ENCODE measurements around the gene KCNQ1.

Gene KCNQ1

GRCh38 chr11:2681408-2682145 is 236.8 kb downstream of the KCNQ1 start:
- DNase-seq (ENCODE audit: low read depth in 2 of 2), result no peak

- no peak for DNase-seq (ENCODE audit: low read depth in 2 of 2)
Observed at GRCh38 chr11:2683806-2684205, 239.0 kb downstream of the KCNQ1 start.

GRCh38 chr11:2684581-2684980 is 239.8 kb downstream of the KCNQ1 start:
- DNase-seq (ENCODE audit: low read depth in 2 of 2), result no peak

- no peak for DNase-seq (ENCODE audit: low read depth in 2 of 2)
Observed at GRCh38 chr11:2685051-2685450, 240.2 kb downstream of the KCNQ1 start.

GRCh38 chr11:2685566-2686359 is 241.0 kb downstream of the KCNQ1 start:
- no peak for DNase-seq (ENCODE audit: low read depth in 2 of 2)

- DNase-seq (ENCODE audit: low read depth in 2 of 2), result no peak
Observed at GRCh38 chr11:2686360-2687222, 241.8 kb downstream of the KCNQ1 start.

GRCh38 chr11:2687223-2687530 is 242.4 kb downstream of the KCNQ1 start:
- DNase-seq (ENCODE audit: low read depth in 2 of 2), result no peak

- no peak for DNase-seq (ENCODE audit: low read depth in 2 of 2)
Observed at GRCh38 chr11:2687782-2688191, 243.0 kb downstream of the KCNQ1 start.

GRCh38 chr11:2688381-2689231 is 243.8 kb downstream of the KCNQ1 start:
- no peak for DNase-seq (ENCODE audit: low read depth in 2 of 2)

GRCh38 chr11:2689651-2690575 is 245.1 kb downstream of the KCNQ1 start:
- no peak for DNase-seq (ENCODE audit: low read depth in 2 of 2)

- DNase-seq (ENCODE audit: low read depth in 2 of 2), result no peak
Observed at GRCh38 chr11:2690596-2691354, 246.0 kb downstream of the KCNQ1 start.

- no peak for DNase-seq (ENCODE audit: low read depth in 2 of 2)
Observed at GRCh38 chr11:2691355-2691761, 246.6 kb downstream of the KCNQ1 start.

- DNase-seq (ENCODE audit: low read depth in 2 of 2), result no peak
Observed at GRCh38 chr11:2691991-2692875, 247.4 kb downstream of the KCNQ1 start.

GRCh38 chr11:2693271-2694261 is 248.8 kb downstream of the KCNQ1 start:
- no peak for DNase-seq (ENCODE audit: low read depth in 2 of 2)

- no peak for DNase-seq (ENCODE audit: low read depth in 2 of 2)
Observed at GRCh38 chr11:2694495-2694894, 249.7 kb downstream of the KCNQ1 start.

- no peak for DNase-seq (ENCODE audit: low read depth in 2 of 2)
Observed at GRCh38 chr11:2694995-2695939, 250.5 kb downstream of the KCNQ1 start.

All from fibroblast of skin of left quadriceps (primary cell).